CD1c-positive myeloid dendritic cell (primary cell): Measurements from ENCODE around the gene TMEM39B.
A peak's percentile ranks its signal among the peaks of the same experiment; 100 is the strongest.
"Not testable (repeated sequence)": the region's sequence is repeated elsewhere in the genome, so short reads cannot be mapped to it uniquely, and the experiment has no call there.

Experiments
- DNase-seq: peaks from one replicate; pipeline ENCODE4 v3.0.0-alpha.2; 2016; ENCODE audit errors: extremely low spot score

The TMEM39B gene

GRCh38 chr1:32111789-32112188, 39.0 kb downstream of the TMEM39B start:
- DNase-seq = no peak

DNA sequence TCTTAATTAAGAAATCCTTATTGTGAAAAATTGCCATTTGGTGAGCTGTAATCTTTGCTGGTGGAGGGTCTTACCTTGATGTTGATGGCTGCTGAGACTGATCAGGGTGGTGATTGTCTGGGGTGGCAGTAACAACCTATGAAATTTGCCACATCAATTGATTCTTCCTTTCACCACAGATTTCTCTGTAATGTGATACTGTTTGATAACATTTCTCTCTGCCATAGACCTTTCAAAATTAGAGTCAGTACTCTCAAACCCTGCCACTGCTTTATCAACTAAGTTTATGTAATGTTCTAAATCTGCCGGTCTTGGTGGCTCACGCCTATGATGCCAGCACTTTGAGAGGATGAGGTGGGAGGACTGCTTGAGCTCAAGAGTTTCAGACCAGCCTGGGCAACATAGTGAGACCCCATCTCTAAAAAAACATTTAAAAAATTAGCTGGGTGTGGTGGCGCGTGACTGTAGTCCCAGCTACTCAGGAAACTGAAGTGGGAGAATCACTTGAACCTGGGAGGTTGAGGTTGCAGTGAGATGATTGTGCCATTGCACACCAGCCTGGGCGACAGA, 40.2 kb downstream of the TMEM39B start:
- peak; percentile 28 for DNase-seq

DNA sequence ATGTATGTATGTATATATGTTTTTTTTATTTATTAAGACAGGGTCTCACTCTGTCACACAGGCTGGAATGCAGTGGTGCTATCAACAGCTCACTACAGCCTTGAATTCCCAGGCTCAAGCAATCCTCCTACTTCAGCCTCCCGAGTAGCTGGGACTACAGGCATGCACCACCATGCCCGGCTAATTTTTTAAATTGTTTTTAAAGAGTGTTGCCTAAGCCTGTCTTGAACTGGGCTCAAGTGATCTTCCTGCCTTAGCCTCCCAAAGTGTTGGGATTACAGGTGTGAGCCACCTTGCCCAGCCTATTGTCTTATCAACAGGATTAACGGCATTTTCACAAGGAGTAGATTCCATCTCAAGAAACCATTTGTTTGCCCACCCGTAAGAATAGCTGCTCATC, 40.7 kb downstream of the TMEM39B start:
- DNase-seq = not testable (repeated sequence)

DNA sequence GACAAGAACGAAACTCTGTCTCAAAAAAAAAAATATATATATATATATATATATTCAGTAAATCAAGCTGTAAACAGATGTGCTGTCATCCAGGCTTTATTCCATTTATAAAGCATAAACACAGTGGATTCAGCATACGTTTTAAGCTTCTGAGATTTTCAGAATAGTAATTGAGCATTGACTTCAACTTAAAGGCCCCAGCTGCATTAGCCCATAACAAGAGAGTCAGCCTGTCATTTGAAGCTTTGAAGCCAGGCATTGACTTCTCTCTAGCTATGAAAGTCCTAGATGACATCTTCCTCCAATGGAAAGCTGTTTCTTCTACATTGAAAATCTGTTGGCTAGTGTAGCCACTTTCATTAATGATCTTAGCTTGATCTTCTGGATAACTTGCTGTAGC, 41.7 kb downstream of the TMEM39B start:
- DNase-seq = no peak

DNA sequence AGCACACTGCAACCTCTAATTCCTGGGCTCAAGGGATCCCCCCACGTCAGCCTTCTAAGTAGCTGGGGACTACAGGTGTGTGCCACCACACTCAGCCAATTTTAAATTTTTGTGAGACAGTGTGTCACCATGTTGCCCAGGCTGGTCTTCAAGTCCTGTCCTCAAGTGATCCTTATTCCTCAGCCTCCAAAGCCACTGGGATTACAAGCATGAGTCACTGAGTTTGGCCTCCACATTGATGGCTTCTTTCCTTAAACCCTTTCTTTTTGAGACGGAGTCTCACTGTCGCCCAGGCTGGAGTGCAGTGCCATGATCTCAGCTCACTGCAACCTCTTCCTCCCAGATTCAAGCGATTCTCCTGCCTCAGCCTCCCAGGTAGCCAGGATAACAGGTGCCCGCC, 42.8 kb downstream of the TMEM39B start:
- no peak for DNase-seq

- DNase-seq = no peak
Observed at GRCh38 chr1:32116531-32116930, 43.8 kb downstream of the TMEM39B start.

- peak; percentile 24 for DNase-seq
Observed at GRCh38 chr1:32122151-32122550, 49.4 kb downstream of the TMEM39B start.

GRCh38 chr1:32123361-32123760, 50.6 kb downstream of the TMEM39B start:
- DNase-seq = not testable (repeated sequence)

DNA sequence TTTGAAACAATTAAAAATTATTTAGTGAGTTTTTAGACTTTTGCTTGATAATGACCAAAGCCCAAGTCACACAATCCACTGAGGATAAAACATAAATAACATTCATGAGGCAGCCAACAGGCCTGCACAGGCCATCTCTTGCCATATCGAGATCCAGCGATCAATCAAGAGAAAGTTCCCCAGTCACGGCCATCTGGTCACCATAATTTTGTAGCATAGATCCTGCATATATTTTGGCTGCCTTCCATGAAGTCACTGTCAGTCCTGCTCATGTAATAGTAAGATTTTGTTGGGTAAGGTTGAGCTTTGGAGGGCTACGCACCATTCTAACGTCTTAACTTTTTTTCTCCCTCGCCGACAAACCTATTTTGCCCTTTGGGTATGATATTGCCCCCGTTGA, 52.6 kb downstream of the TMEM39B start:
- DNase-seq = no peak

DNA sequence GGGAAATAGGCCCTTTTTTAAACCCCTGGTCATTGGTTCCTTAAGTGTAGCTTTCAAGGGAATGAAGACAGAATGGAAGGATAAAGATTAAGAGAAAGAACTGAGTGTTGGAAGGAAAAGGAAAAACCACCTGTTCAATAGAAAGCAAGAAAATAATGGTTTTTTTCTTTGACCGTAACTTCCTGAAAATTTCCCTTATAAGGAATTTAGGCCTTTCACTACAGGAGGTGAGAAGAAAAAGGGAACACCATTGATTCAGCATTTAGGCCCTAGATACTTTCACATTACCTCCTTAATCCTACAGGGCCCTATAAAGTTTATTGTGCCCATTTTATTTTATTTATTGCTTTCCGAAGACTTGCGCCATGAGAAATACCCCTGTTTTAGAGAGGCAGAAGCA, 54.0 kb downstream of the TMEM39B start:
- DNase-seq = peak; percentile 24

- DNase-seq = no peak
Observed at GRCh38 chr1:32127409-32128198, 54.9 kb downstream of the TMEM39B start.

DNA sequence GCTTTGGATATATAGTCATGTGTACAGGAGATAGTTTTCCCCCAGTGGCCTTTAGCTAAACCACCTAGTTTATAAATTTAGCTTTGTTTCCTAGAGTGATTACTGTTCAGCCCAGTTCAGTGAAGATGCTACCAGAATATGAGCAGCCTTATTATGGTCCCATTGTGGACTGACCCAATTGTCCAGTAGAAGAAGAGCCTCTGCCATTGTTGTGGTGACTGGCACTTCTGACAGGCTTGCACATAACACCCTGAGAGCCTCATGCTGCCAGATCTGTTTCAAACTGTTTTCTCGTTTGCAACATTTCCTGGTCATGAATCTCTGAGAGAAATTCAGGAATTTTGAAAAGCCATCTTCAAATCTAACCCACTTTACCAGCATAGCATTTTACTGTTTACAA, 55.7 kb downstream of the TMEM39B start:
- no peak for DNase-seq

DNA sequence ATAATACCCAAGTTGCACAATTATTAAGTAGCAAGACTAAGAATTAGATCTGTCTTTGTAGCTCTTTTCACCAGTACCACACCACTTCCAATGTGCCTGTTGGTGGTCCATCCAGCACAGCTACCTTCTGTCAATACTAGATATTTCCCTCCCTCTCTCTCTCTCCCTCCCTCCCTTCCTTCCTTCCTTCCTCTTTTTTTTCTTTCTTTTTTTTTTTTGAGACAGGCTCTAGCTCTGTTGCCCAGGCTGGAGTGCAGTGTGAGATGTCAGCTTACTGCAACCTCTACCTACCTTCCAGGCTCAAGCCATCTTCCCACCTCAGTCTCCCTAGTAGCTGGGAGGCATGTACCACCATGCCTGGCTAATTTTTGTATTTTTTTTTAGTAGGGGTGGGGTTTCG, 56.2 kb downstream of the TMEM39B start:
- DNase-seq = no peak

DNA sequence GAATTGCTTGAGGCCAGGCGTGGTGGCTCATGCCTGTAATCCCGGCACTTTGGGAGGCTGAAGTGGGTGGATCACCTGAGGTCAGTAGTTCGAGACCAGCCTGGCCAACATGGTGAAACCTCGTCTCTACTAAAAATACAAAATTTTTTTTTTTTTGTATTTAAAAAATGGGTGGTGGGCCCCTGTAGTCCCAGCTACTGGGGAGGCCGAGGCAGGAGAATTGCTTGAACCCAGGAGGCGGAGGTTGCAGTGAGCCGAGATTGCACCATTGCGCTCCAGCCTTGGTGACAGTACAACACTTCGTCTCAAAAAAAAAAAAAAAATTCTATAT, 61.2 kb downstream of the TMEM39B start:
- DNase-seq = not testable (repeated sequence)

DNA sequence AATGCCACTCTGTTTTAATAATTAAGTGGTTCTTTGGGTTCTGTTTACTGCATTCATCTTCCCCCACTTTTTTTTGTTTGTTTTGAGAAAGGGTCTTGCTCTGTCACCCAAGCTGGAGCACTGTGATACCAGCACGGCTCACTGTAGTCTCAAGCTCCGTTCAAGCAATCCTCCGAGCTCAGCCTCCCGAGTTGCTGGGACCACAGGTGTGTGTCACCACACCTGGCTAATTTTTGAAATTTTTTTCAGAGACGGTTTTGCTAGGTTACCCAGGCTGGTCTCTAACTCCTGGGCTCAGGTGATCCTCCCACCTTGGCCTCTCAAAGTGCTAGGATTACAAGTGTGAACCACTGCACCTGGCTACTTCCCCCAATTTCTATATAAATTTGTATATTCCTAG, 64.4 kb downstream of the TMEM39B start:
- DNase-seq = no peak

GRCh38 chr1:32138965-32139364, 66.2 kb downstream of the TMEM39B start:
- no peak for DNase-seq

DNA sequence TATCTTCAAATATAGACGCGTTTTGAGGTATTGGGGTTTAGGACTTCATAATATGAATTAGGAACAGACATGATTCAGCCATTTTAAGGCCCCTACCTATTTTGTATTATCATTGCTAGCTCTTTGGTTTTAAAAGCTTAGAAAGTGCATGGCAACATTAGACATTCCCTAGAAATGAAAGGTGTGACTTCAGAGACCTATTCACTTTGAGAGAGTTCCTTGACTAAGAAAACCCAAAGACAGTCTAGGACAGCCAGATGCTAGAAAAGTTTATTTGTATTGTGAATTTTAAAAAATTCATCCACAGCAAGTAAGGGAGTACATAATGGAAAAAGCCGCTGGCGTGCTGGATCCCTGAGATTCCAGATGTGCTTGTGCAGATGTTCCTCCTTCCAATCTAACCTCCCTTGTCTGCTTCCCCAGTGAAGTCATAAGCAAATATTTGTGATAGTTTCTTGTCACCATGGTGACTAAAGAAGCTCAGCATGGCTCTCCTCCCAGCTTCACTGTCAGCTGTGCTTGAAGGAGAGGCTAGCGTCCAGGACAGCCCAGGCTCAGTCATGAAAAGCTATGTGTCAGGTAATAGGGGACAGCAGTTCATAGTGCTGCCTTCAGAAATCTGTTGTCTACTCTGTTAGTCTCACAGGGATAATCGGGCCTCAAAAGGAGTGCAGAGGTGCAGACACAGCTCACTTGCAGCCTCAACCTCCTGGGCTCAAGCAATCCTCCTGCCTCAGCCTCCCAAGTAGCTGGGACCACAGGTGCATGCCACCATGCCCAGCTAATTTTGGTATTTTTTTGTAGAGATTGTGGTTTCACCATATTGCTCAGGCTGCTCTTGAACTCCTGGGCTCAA, 69.9 kb downstream of the TMEM39B start:
- DNase-seq = no peak

DNA sequence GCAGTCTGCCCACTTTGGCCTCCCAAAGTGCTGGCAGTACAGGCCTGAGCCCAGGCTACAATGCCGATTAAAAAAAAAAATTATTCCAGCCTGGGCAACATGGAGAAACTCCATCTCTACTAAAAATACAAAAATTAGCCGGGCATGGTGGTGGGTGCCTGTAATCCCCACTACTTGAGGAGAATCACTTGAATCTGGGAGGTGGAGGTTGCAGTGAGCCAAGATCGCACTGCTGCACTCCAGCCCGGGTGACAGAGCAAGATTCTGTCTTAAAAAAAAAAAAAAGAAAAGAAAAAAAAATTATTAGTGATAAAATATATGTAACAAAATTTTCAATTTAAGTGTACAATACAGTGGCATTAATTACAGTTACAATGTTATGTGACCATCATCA, 70.6 kb downstream of the TMEM39B start:
- DNase-seq = not testable (repeated sequence)

DNA sequence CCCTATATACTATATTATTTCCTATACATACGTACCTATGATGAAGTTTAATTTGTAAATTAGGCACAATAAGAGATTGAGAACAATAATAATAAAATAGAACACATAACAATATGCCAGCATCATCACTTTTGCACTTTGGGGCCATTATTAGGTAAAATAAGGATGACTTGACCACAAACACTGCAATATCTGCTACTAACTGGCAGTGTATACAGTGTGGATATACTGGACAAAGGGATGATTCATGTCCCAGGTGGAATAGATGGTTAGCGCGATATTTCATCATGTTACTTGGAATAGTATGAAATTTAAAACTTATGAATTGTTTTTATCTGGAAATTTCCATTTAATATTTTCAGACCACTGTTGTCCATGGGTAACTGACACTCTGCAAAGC, 71.3 kb downstream of the TMEM39B start:
- no peak for DNase-seq

GRCh38 chr1:32147799-32148198, 75.1 kb downstream of the TMEM39B start:
- not testable (repeated sequence) for DNase-seq

- no peak for DNase-seq
Observed at GRCh38 chr1:32150847-32151246, 78.1 kb downstream of the TMEM39B start.

GRCh38 chr1:32151319-32151787, 78.6 kb downstream of the TMEM39B start:
- no peak for DNase-seq
